NCI-H2196 (cell line): ENCODE measurements around the gene NEK5.

Experiments used
- DNase-seq: peaks from one replicate; lab custom pipeline; 2025; ENCODE audit not compliant: unreplicated experiment; lab: John Stamatoyannopoulos, UW

The NEK5 gene

DNA sequence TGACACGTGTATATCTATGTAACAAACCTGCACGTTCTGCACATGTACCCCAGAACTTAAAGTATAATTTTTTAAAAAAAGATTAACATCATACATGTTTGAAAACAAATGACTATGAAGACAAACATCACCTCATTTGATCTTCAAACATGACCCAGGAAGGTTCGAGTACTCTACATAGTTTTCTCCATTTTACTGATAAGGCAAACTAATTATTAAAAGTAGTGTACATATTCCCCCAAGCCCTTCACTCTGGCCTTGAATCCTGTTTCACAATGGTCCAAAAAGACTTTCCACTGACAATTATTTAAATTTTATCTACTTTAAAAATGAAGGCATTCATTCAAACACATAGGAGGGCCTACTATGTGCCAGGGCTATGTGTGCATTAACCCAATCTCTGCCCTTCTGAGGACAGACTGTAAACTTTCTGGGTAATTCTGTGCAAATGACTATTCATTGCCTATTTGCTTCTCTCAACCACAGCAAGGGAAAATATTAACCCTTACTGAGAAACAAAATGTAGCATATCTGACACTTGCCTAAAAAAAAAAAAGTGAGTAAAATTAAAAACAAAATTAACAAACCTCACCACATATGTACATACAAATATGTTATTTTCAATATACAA is 139.8 kb downstream of the NEK5 start:
- no peak for DNase-seq
